Neural cell (in vitro differentiated cells): ENCODE results near the gene EDARADD. TPM values are rescaled to one million over a fixed set of nuclear protein-coding genes. Genes with fewer than 3 reads are reported as not detected.

ENCODE experiments used
- H2AFZ ChIP-seq: fragments of 200-600, 300-800 bp; sonication (generic), shearing (Covaris generic); 2 replicates; pipeline ENCODE4 v1.6.0; 2014; ENCODE audit warnings: low read depth, mild to moderate bottlenecking, antibody characterized with exemption, low read length, moderate library complexity
- H3F3A ChIP-seq: fragments of 200-600 bp; shearing (Covaris generic); 2 replicates; pipeline ENCODE4 v1.6.1; 2016; ENCODE audit warnings: mild to moderate bottlenecking, moderate library complexity, mixed read lengths, antibody characterized with exemption, low read length; ENCODE audit not compliant: insufficient read depth, poor library complexity, severe bottlenecking
- H3K27ac ChIP-seq: fragments of 200-600, 300-800 bp; sonication (generic), shearing (Covaris generic); 2 replicates; pipeline ENCODE4 v1.5.1; 2014; ENCODE audit warnings: mild to moderate bottlenecking, low read length, moderate library complexity
- H3K27me3 ChIP-seq: fragments of 300-800, 200-600 bp; sonication (generic), shearing (Covaris generic); 2 replicates; pipeline ENCODE4 v1.6.0; 2014; ENCODE audit warnings: mild to moderate bottlenecking, low read depth, low read length, moderate library complexity; ENCODE audit not compliant: insufficient read depth
- H3K36me3 ChIP-seq: fragments of 300-800, 200-600 bp; sonication (generic), shearing (Covaris generic); 2 replicates; pipeline ENCODE4 v1.5.1; 2014; ENCODE audit warnings: mild to moderate bottlenecking, antibody characterized with exemption, low read length, moderate library complexity; ENCODE audit not compliant: insufficient read depth
- H3K4me2 ChIP-seq: fragments of 300-800, 200-600 bp; sonication (generic), shearing (Covaris generic); 2 replicates; pipeline ENCODE4 v1.6.0; 2014; ENCODE audit warnings: mild to moderate bottlenecking, low read length
- H3K4me3 ChIP-seq: fragments of 300-800, 200-600 bp; sonication (generic), shearing (Covaris generic); 2 replicates; pipeline ENCODE4 v1.5.1; 2014; ENCODE audit warnings: mild to moderate bottlenecking, low read length, moderate library complexity
- H3K79me2 ChIP-seq: fragments of 200-600 bp; shearing (Covaris generic); replicated peaks from 2 replicates; pipeline ENCODE4 v1.6.0; 2014; ENCODE audit warnings: mild to moderate bottlenecking, low read length, moderate library complexity; ENCODE audit not compliant: insufficient read depth
- H3K9ac ChIP-seq: fragments of 300-800, 200-600 bp; sonication (generic), shearing (Covaris generic); 2 replicates; pipeline ENCODE4 v1.6.1; 2016; ENCODE audit warnings: mild to moderate bottlenecking, low read length, mixed read lengths
- H3K9me2 ChIP-seq: fragments of 200-600 bp; shearing (Covaris generic); 2 replicates; pipeline ENCODE4 v1.6.1; 2016; ENCODE audit warnings: mild to moderate bottlenecking, low read length, mixed read lengths; ENCODE audit not compliant: insufficient read depth
- H3K9me3 ChIP-seq: fragments of 200-600, 300-800 bp; sonication (generic), shearing (Covaris generic); 2 replicates; pipeline ENCODE4 v1.6.1; 2016; ENCODE audit warnings: mild to moderate bottlenecking, mixed run types, low read length, moderate library complexity, mixed read lengths
- H4K20me1 ChIP-seq: fragments of 200-600 bp; shearing (Covaris generic); 2 replicates; pipeline ENCODE4 v1.6.1; 2016; ENCODE audit warnings: mild to moderate bottlenecking, mixed run types; ENCODE audit not compliant: insufficient read depth
- CTCF ChIP-seq: fragments of 450-650 bp; IDR thresholded peaks from 2 replicates; pipeline ENCODE4 v1.5.1; 2014; ENCODE audit warnings: antibody characterized with exemption, mild to moderate bottlenecking, moderate library complexity; ENCODE audit not compliant: poor library complexity, severe bottlenecking
- EP300 ChIP-seq: fragments of 450-650 bp; conservative IDR thresholded peaks from 2 replicates; pipeline ENCODE4 v1.6.1; 2014; ENCODE audit warnings: antibody characterized with exemption, mild to moderate bottlenecking, moderate library complexity; ENCODE audit not compliant: poor library complexity, severe bottlenecking
- EZH2 ChIP-seq: fragments of 200-600, 300-800 bp; shearing (Covaris generic), sonication (generic); IDR thresholded peaks from 2 replicates; pipeline ENCODE4 v1.6.1; 2014; ENCODE audit warnings: antibody characterized with exemption, low read length, borderline replicate concordance, mild to moderate bottlenecking; ENCODE audit not compliant: insufficient read depth, poor library complexity, severe bottlenecking
- MXI1 ChIP-seq: fragments of 450-650 bp; conservative IDR thresholded peaks from 2 replicates; pipeline ENCODE4 v1.6.1; 2014; ENCODE audit warnings: antibody characterized with exemption, mild to moderate bottlenecking; ENCODE audit not compliant: poor library complexity, severe bottlenecking
- POLR2AphosphoS5 ChIP-seq: IDR thresholded peaks from 2 replicates; pipeline ENCODE4 v1.6.1; 2012
- RAD21 ChIP-seq: fragments of 450-650 bp; conservative IDR thresholded peaks from 2 replicates; pipeline ENCODE4 v1.6.1; 2014; ENCODE audit warnings: antibody characterized with exemption, mild to moderate bottlenecking, moderate library complexity
- REST ChIP-seq: IDR thresholded peaks from 2 replicates; pipeline ENCODE4 v1.6.1; 2012; ENCODE audit warnings: borderline replicate concordance
- SMC3 ChIP-seq: fragments of 450-650 bp; conservative IDR thresholded peaks from 2 replicates; pipeline ENCODE4 v1.6.1; 2014; ENCODE audit warnings: antibody characterized with exemption, mild to moderate bottlenecking, moderate library complexity; ENCODE audit not compliant: poor library complexity
- TAF1 ChIP-seq: IDR thresholded peaks from 2 replicates; pipeline ENCODE4 v1.6.1; 2012; ENCODE audit warnings: low read depth
- polyA plus RNA-seq: library from polyadenylated mRNA; depleted of rRNA; stranded (reverse); fragments of >200 nt; gene quantifications from 2 replicates; pipeline ENCODE4 v1.2.3, GENCODE V29; 2014

The EDARADD gene
- polyA plus RNA-seq, 1 donor from 2014 or later, result 0.17 TPM

- Histone ChIP-seq H3K9me3 (no peaks in the 10 kb centered on the region), H2AFZ (no peak overlapping the region), H3K27ac (no peak overlapping the region), H3K36me3 (no peaks in the 10 kb centered on the region), H3K79me2 (no peaks in the 10 kb centered on the region), H3K27me3 (no peaks in the 10 kb centered on the region), H3K9ac (no peak overlapping the region), H3K4me3 (no peak overlapping the region), H3K9me2 (no peaks in the 10 kb centered on the region), H4K20me1 (no peaks in the 10 kb centered on the region), H3F3A (no peaks in the 10 kb centered on the region), H3K4me2 (no peak overlapping the region)
- no peak for TF ChIP-seq EP300
- no peak for TF ChIP-seq TAF1
- no peak for TF ChIP-seq RAD21
- no peak for TF ChIP-seq SMC3
- no peak for TF ChIP-seq EZH2
- TF ChIP-seq REST, result no peak
- TF ChIP-seq POLR2AphosphoS5, result no peak
- TF ChIP-seq MXI1, result no peak
- no peak for TF ChIP-seq CTCF
Observed at GRCh38 chr1:236515443-236515958, 121.4 kb downstream of the EDARADD start.

- Histone ChIP-seq H4K20me1 (no peaks in the 10 kb centered on the region), H3K9me3 (no peaks in the 10 kb centered on the region), H3K9me2 (no peaks in the 10 kb centered on the region), H3K79me2 (no peaks in the 10 kb centered on the region), H3K4me2 (no peak overlapping the region), H2AFZ (no peak overlapping the region), H3K36me3 (no peaks in the 10 kb centered on the region), H3K27me3 (no peaks in the 10 kb centered on the region), H3K4me3 (no peak overlapping the region), H3K9ac (no peak overlapping the region), H3K27ac (no peak overlapping the region), H3F3A (no peaks in the 10 kb centered on the region)
- no peak for TF ChIP-seq POLR2AphosphoS5
- no peak for TF ChIP-seq CTCF
- no peak for TF ChIP-seq TAF1
- TF ChIP-seq RAD21, result no peak
- no peak for TF ChIP-seq SMC3
- no peak for TF ChIP-seq EP300
- TF ChIP-seq EZH2, result no peak
Observed at GRCh38 chr1:236516929-236517704, 123.0 kb downstream of the EDARADD start.
